Keratinocyte (primary cell): Measurements from ENCODE around the gene CDC42. TPM values are rescaled to one million over a fixed set of nuclear protein-coding genes. Genes with fewer than 3 reads are reported as not detected.

Experiments used
- DNase-seq: peaks from one replicate; pipeline ENCODE4 v3.0.0-alpha.2; 2011; ENCODE audit warnings: low read depth, missing footprints, low spot score
- FAIRE-seq: peaks from 2 replicates; lab custom pipeline; 2011; peaks lifted over from hg19 to GRCh38; lab: Jason Lieb, UNC
- H2AFZ ChIP-seq: 2 replicates; pipeline ENCODE4 v1.6.0; 2012; ENCODE audit warnings: low read length, control low read depth, inconsistent platforms; ENCODE audit not compliant: control insufficient read depth
- H3K27ac ChIP-seq: 2 replicates; pipeline ENCODE4 v1.5.1; 2011; ENCODE audit warnings: low read length; ENCODE audit not compliant: control insufficient read depth, insufficient read depth
- H3K27me3 ChIP-seq: 3 replicates; pipeline ENCODE4 v1.6.0; 2011; ENCODE audit warnings: low read length; ENCODE audit not compliant: control insufficient read depth, insufficient read depth; ENCODE audit errors: extremely low read depth
- H3K36me3 ChIP-seq, 2 experiments: 2 replicates in 1 of 2; 3 replicates in 1 of 2; pipeline ENCODE4 v1.5.1; 2011; ENCODE audit warnings: low read length in 2 of 2, mild to moderate bottlenecking in 1 of 2; ENCODE audit not compliant: control insufficient read depth in 2 of 2, insufficient read depth in 2 of 2; ENCODE audit errors: extremely low read depth in 1 of 2
- H3K4me1 ChIP-seq: 3 replicates; pipeline ENCODE4 v1.5.1; 2011; ENCODE audit warnings: low read length; ENCODE audit not compliant: control insufficient read depth, insufficient read depth; ENCODE audit errors: extremely low read depth
- H3K4me2 ChIP-seq: 3 replicates; pipeline ENCODE4 v1.6.0; 2011; ENCODE audit warnings: low read depth, low read length; ENCODE audit not compliant: control insufficient read depth, insufficient read depth; ENCODE audit errors: extremely low read depth
- H3K4me3 ChIP-seq, 3 experiments: fragments of 200-600 bp in 1 of 3; sonication (generic) in 1 of 3; 2 replicates in 2 of 3; 3 replicates in 1 of 3; pipeline ENCODE4 v1.5.1; 2011 to 2016; ENCODE audit warnings: low read length in 3 of 3, mild to moderate bottlenecking in 3 of 3, control low read depth in 2 of 3, inconsistent platforms in 1 of 3, low read depth in 1 of 3, mixed read lengths in 1 of 3, mixed run types in 1 of 3, moderate library complexity in 1 of 3; ENCODE audit not compliant: control insufficient read depth in 2 of 3, insufficient read depth in 2 of 3; ENCODE audit errors: extremely low read depth in 1 of 3
- H3K79me2 ChIP-seq: 2 replicates; pipeline ENCODE4 v1.6.0; 2012; ENCODE audit warnings: low read length; ENCODE audit not compliant: control insufficient read depth, insufficient read depth
- H3K9ac ChIP-seq: 3 replicates; pipeline ENCODE4 v1.6.0; 2011; ENCODE audit warnings: low read length; ENCODE audit not compliant: control insufficient read depth, insufficient read depth; ENCODE audit errors: extremely low read depth
- H3K9me1 ChIP-seq: 3 replicates; pipeline ENCODE4 v1.6.0; 2011; ENCODE audit warnings: low read length; ENCODE audit not compliant: control insufficient read depth, insufficient read depth; ENCODE audit errors: extremely low read depth
- H3K9me3 ChIP-seq: 2 replicates; pipeline ENCODE4 v1.5.1; 2012; ENCODE audit warnings: low read depth, low read length; ENCODE audit not compliant: control insufficient read depth
- H4K20me1 ChIP-seq: 3 replicates; pipeline ENCODE4 v1.6.0; 2011; ENCODE audit warnings: low read length; ENCODE audit not compliant: control insufficient read depth, insufficient read depth; ENCODE audit errors: extremely low read depth
- CTCF ChIP-seq, 3 experiments: IDR thresholded peaks in 1 of 3; conservative IDR thresholded peaks in 1 of 3; optimal IDR thresholded peaks in 1 of 3; 2 replicates in 2 of 3; 3 replicates in 1 of 3; pipeline versions ENCODE3 to v1.5.1; 2011; ENCODE audit warnings: low read length in 3 of 3, mild to moderate bottlenecking in 3 of 3, moderate library complexity in 2 of 3, control low read depth in 1 of 3, inconsistent platforms in 1 of 3; ENCODE audit not compliant: insufficient read depth in 2 of 3; ENCODE audit errors: extremely low read depth in 1 of 3
- EZH2 ChIP-seq: IDR thresholded peaks from one replicate; pipeline ENCODE4 v1.6.1; 2012; ENCODE audit warnings: inconsistent platforms, mild to moderate bottlenecking, low read length, moderate library complexity
- dilution Hi-C: fragments of 300-500 bp; cut with MboI; formaldehyde crosslinking; loops from one replicate; pipeline ENCODE4 v1.7.0; 2020; ENCODE audit warnings: low sequenced_read_pairs; ENCODE audit not compliant: extremely low pct_ligation_motif_present
- polyA plus RNA-seq, 5 experiments: library from polyadenylated mRNA; depleted of rRNA in 3 of 5; stranded (reverse) in 3 of 5; stranded (forward) in 1 of 5; unstranded in 1 of 5; fragments of >200 nt; gene quantifications; 1 replicate in 1 of 5; 2 replicates in 3 of 5; 3 replicates in 1 of 5; pipeline versions ENCODE4 v1.2.1 to v1.2.3, GENCODE V29; 2011 to 2012; ENCODE audit warnings: missing spikeins in 2 of 5, low read depth in 1 of 5, low replicate concordance in 1 of 5

Gene CDC42
- polyA plus RNA-seq, 1 donor (not counting 4 experiments of a cell fraction or from before 2014, with no cell fraction given): 499 TPM

DNA sequence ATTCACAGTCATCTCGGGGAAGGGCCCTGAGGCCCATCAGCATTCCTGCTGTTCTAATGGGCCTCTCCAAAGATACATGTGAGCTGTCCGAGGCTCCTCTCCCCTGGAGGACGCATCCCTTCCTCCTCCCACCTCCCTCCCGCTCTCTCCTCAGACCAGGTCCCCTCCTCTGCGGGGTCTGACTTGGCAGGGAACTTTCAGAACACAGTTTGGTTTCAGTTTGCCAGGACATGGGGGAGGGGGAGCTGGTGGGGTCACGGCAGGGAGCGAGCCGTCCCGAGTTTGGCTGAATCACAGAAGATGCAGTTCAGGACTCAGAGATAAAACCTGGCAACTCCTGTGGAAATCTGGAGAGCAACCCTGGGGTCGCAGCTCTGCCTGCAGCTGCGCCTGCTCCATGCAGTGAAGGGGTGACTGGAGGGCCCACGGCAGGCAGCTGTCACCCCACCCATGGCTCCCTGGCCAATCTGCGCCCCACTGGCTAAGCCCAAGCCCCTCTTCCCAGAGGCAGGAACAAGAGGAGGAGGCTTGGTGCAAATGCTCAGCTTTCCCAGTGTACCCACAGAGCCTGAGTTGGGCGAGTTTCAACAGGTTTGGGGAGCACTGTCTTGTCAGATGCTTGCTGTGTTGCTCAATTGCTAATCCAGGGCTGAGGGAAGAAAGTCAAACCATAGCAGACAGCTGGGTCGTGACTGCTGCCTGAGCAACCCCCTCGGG is 84.7 kb downstream of the CDC42 start:
- Histone ChIP-seq H3K9ac (peak overlapping the region; percentile 61), H3K4me2 (peak overlapping the region; percentile 82), H3K9me1 (no peaks in the 10 kb centered on the region), H3K4me3 (peak overlapping the region in 2 of 3 experiments; percentile 41 to 44), H3K27me3 (peaks cover 17% of the 10 kb centered on the region), H3K9me3 (no peaks in the 10 kb centered on the region), H3K27ac (peak overlapping the region; percentile 41), H3K4me1 (peaks cover 53% of the 10 kb centered on the region), H4K20me1 (no peaks in the 10 kb centered on the region), H3K79me2 (no peaks in the 10 kb centered on the region), H2AFZ (peak overlapping the region; percentile 28), H3K36me3 (no peaks in the 10 kb centered on the region)
- peak; percentile 52 for DNase-seq
- TF ChIP-seq EZH2 (no peak), CTCF (optimal IDR thresholded peaks at IDR 0.05 in 1 of 3, IDR thresholded peaks at IDR 0.05 in 1 of 3, conservative IDR thresholded peaks at IDR 0.05 in 1 of 3; ENCODE audit: extremely low read depth in 1 of 3, insufficient read depth in 2 of 3, low read length in 3 of 3) (no peak)
- peak; percentile 92 for FAIRE-seq
- dilution Hi-C loops: no loop called here

DNA sequence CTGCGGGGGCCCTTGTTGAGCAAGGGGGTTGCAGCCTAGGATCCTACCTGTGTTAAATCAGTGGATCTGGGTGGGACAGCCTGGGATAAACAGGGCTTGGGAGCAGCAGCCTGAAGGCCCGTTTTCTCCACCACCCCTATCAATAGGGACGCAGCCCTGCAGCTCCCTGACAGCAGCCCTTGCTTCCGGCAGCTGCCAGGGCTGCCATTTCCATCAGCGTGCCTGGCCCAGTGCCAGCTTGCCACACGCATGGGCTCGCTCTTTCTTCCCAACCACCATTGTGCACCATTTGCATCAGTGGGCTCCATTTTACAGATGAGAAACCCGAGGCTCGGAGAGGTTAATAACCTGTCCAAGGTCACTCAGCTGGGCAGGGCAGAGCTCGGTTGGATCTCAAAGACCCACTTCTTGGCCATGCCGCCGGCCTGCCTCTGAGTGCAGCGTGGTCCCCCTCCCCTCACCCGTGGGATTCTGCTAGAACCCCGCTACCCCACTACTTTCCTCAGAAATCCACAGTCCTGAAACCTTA is 86.6 kb downstream of the CDC42 start:
- H4K20me1 ChIP-seq: no peaks in the 10 kb centered on the region
- H3K27me3 ChIP-seq: peaks cover 16% of the 10 kb centered on the region
- H3K79me2 ChIP-seq: no peaks in the 10 kb centered on the region
- H3K9me3 ChIP-seq: no peaks in the 10 kb centered on the region
- H3K9me1 ChIP-seq: no peaks in the 10 kb centered on the region
- TF ChIP-seq CTCF (optimal IDR thresholded peaks at IDR 0.05 in 1 of 3, IDR thresholded peaks at IDR 0.05 in 1 of 3, conservative IDR thresholded peaks at IDR 0.05 in 1 of 3; ENCODE audit: extremely low read depth in 1 of 3, insufficient read depth in 2 of 3, low read length in 3 of 3) (no peak), EZH2 (no peak)
- H3K4me2 ChIP-seq: peak overlapping the region; percentile 33
- no peak overlapping the region for H3K27ac ChIP-seq
- no peak overlapping the region for H3K9ac ChIP-seq
- H3K4me3 ChIP-seq: no peak overlapping the region
- no peak for DNase-seq
- no peaks in the 10 kb centered on the region for H3K36me3 ChIP-seq
- H3K4me1 ChIP-seq: peaks cover 53% of the 10 kb centered on the region
- no peak overlapping the region for H2AFZ ChIP-seq
- dilution Hi-C loops: no loop called here
- FAIRE-seq: peak; percentile 64
